Type B pancreatic cell (in vitro differentiated cells): Measurements from ENCODE around the gene TMEM203. TPM values are rescaled to one million over a fixed set of nuclear protein-coding genes. Genes with fewer than 3 reads are reported as not detected.

ENCODE experiments used
- DNase-seq: peaks from one replicate; pipeline ENCODE4 v3.0.0; 2021; ENCODE audit warnings: mixed read lengths; ENCODE audit not compliant: unreplicated experiment; ENCODE audit errors: extremely low spot score
- H3K27ac Mint-ChIP-seq: 2 replicates; pipeline ENCODE4 v1.8.0; 2021; ENCODE audit warnings: mild to moderate bottlenecking, mixed read lengths
- H3K27me3 Mint-ChIP-seq: 2 replicates; pipeline ENCODE4 v1.8.0; 2021; ENCODE audit warnings: mixed read lengths
- H3K36me3 Mint-ChIP-seq: 2 replicates; pipeline ENCODE4 v1.8.0; 2021; ENCODE audit warnings: mixed read lengths
- H3K4me1 Mint-ChIP-seq: one replicate; pipeline ENCODE4 v1.8.0; 2021; ENCODE audit warnings: mixed read lengths; ENCODE audit not compliant: unreplicated experiment
- H3K4me3 Mint-ChIP-seq: 2 replicates; pipeline ENCODE4 v1.8.0; 2021; ENCODE audit warnings: mild to moderate bottlenecking, mixed read lengths
- H3K9me3 Mint-ChIP-seq: 2 replicates; pipeline ENCODE4 v1.8.0; 2021; ENCODE audit warnings: mixed read lengths
- microRNA-seq: library from miRNA; unstranded; fragments of <30 nt; microRNA quantifications from one replicate; pipeline ENCODE4, GENCODE V29; 2020
- total RNA-seq: library from RNA; stranded (reverse); gene quantifications from 2 replicates; pipeline ENCODE4 v1.2.1, GENCODE V29; 2021; ENCODE audit warnings: low replicate concordance
- TF ChIP-seq, protein P1 (sequence below): fragments of 200-600 bp; sonication (generic); conservative IDR thresholded peaks from 2 replicates; pipeline ENCODE4 v1.5.0; 2021; ENCODE audit warnings: antibody characterized with exemption, mild to moderate bottlenecking

The TMEM203 gene
- total RNA-seq, 1 donor from 2014 or later = 46.3 TPM

DNA sequence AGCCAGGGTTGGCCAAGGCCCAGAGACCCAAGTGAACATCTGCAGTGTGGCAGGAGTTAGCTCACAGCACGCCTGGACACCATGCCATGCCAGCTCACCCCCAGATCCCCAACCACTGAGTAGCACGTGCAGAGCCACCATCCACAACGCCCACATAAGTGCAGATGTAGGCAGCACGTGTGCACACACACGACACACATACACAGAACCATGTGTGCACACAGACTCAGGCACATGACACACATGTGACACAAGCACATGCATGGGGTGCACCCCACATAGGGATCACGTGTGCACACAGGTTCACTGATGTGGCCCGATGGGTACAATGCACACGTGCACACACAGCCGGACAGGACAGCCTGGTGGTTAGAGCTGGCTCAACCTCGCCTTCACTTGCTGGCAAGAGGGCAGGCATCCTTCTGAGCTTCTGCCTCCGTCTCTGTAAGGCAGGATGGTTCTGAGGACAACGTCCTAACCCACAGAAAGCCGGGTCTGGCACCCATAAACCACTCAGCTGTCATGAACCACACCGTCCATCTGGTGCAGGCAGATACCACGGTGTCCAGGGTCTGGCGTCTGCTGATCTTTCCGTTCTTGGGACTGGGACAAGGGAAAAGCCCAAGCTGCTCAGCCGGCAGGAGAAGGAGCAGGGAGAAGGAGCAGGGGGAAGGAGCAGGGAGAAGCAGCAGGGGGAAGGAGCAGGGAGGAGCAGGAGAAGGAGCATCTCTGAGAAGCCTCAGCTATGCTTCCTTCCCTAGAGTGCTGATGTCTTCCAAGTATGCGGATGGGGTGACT, 47.6 kb downstream of the TMEM203 start:
- H3K4me1 Mint-ChIP-seq = no peaks in the 10 kb centered on the region
- no peak overlapping the region for H3K27ac Mint-ChIP-seq
- DNase-seq = no peak
- H3K36me3 Mint-ChIP-seq = no peaks in the 10 kb centered on the region
- peaks cover 65% of the 10 kb centered on the region for H3K27me3 Mint-ChIP-seq
- no peak overlapping the region for H3K4me3 Mint-ChIP-seq
- no peaks in the 10 kb centered on the region for H3K9me3 Mint-ChIP-seq
- TF ChIP-seq, protein P1, sequence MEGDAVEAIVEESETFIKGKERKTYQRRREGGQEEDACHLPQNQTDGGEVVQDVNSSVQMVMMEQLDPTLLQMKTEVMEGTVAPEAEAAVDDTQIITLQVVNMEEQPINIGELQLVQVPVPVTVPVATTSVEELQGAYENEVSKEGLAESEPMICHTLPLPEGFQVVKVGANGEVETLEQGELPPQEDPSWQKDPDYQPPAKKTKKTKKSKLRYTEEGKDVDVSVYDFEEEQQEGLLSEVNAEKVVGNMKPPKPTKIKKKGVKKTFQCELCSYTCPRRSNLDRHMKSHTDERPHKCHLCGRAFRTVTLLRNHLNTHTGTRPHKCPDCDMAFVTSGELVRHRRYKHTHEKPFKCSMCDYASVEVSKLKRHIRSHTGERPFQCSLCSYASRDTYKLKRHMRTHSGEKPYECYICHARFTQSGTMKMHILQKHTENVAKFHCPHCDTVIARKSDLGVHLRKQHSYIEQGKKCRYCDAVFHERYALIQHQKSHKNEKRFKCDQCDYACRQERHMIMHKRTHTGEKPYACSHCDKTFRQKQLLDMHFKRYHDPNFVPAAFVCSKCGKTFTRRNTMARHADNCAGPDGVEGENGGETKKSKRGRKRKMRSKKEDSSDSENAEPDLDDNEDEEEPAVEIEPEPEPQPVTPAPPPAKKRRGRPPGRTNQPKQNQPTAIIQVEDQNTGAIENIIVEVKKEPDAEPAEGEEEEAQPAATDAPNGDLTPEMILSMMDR = no peak

DNA sequence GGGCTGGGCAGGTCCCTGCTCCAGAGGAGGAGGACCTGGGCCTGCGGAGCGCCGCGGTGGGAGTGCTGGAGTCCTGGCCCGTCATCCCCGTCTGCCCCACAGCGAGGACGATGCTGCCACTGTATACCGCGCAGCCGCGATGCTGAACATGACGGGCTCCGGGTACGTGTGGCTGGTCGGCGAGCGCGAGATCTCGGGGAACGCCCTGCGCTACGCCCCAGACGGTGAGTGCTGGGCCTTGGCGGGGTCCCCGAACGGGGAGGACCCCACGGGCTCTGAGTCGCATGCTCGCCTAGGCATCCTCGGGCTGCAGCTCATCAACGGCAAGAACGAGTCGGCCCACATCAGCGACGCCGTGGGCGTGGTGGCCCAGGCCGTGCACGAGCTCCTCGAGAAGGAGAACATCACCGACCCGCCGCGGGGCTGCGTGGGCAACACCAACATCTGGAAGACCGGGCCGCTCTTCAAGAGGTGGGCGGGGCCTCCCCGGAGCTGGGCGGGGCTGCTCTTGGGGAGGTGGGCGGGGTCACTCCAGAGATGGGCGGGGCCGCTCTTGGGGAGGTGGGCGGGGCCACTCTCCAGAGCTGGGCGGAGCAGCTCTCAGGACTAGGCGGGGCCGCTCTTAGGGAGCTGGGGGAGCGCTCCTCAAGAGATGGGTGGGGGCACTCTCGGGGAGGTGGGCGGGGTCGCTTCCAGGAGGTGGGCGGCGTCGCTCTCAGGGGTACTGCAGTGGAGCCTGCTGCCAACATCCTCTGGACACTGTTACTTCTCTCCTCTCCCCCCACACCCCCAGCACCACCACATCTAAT, 48.7 kb downstream of the TMEM203 start:
- H3K4me3 Mint-ChIP-seq = no peak overlapping the region

More for the DNA sequence above, 48.7 kb downstream of the TMEM203 start:
- H3K27me3 Mint-ChIP-seq = peaks cover 63% of the 10 kb centered on the region
- H3K27ac Mint-ChIP-seq = no peak overlapping the region
- no peaks in the 10 kb centered on the region for H3K9me3 Mint-ChIP-seq
- DNase-seq = no peak
- no peaks in the 10 kb centered on the region for H3K4me1 Mint-ChIP-seq
- no peaks in the 10 kb centered on the region for H3K36me3 Mint-ChIP-seq
- TF ChIP-seq, protein P1 = no peak

Small RNAs within 50 kb of the gene (microRNA-seq; reads per million reads assigned to microRNA genes)
- gene MIR3621 = not detected

Other genes starting within 250 kb of the TMEM203 start
- gene PTGDS, start 228.1 kb downstream of the TMEM203 start, total RNA-seq = 1.4 and 1.7 TPM in 2 replicates
- not detected in 2 replicates for gene LCNL1, start 222.7 kb downstream of the TMEM203 start, total RNA-seq
- 63.4 and 100 TPM in 2 replicates for gene PAXX, start 213.2 kb downstream of the TMEM203 start, total RNA-seq
- 38.6 and 63.3 TPM in 2 replicates for gene CLIC3, start 209.1 kb downstream of the TMEM203 start, total RNA-seq
- gene ABCA2, start 177.4 kb downstream of the TMEM203 start, total RNA-seq = 44.7 and 47.7 TPM in 2 replicates
- gene FUT7, start 173.6 kb downstream of the TMEM203 start, total RNA-seq = not detected in 2 replicates
- 68.0 and 70.3 TPM in 2 replicates for gene NPDC1, start 159.5 kb downstream of the TMEM203 start, total RNA-seq
- gene ENTPD2, start 151.6 kb downstream of the TMEM203 start, total RNA-seq = 3.3 and 6.4 TPM in 2 replicates
- 19.1 and 21.9 TPM in 2 replicates for gene SAPCD2, start 135.1 kb downstream of the TMEM203 start, total RNA-seq
- gene UAP1L1, start 128.1 kb downstream of the TMEM203 start, total RNA-seq = 3.4 and 5.4 TPM in 2 replicates
- 50.3 and 58.9 TPM in 2 replicates for gene MAN1B1, start 118.7 kb downstream of the TMEM203 start, total RNA-seq
- 86.5 and 86.7 TPM in 2 replicates for gene DPP7, start 90.9 kb downstream of the TMEM203 start, total RNA-seq
- 0.29 and 0.94 TPM in 2 replicates for gene GRIN1, start 66.5 kb downstream of the TMEM203 start, total RNA-seq
- gene LRRC26, start 35.6 kb downstream of the TMEM203 start, total RNA-seq = 0.77 and 1.4 TPM in 2 replicates
- not detected in 2 replicates for gene TMEM210, start 33.6 kb downstream of the TMEM203 start, total RNA-seq
- 63.5 and 65.0 TPM in 2 replicates for gene ANAPC2, start 17.1 kb downstream of the TMEM203 start, total RNA-seq
- 64.9 and 74.8 TPM in 2 replicates for gene SSNA1, start 17.0 kb downstream of the TMEM203 start, total RNA-seq
- 24.1 and 28.4 TPM in 2 replicates for gene TPRN, start 4.9 kb downstream of the TMEM203 start, total RNA-seq
- 18.9 and 28.0 TPM in 2 replicates for gene NDOR1, start 52 bp upstream of the TMEM203 start, total RNA-seq
- gene RNF208, start 16.6 kb upstream of the TMEM203 start, total RNA-seq = 12.1 and 15.7 TPM in 2 replicates
- 0.86 and 1.5 TPM in 2 replicates for gene CYSRT1, start 19.5 kb upstream of the TMEM203 start, total RNA-seq
- gene RNF224, start 21.9 kb upstream of the TMEM203 start, total RNA-seq = 0.36 and 0.48 TPM in 2 replicates
- gene SLC34A3, start 25.3 kb upstream of the TMEM203 start, total RNA-seq = 0.41 and 0.81 TPM in 2 replicates
- gene TUBB4B, start 35.6 kb upstream of the TMEM203 start, total RNA-seq = 326 and 349 TPM in 2 replicates
- 0.31 TPM in 1 of 2 replicates, not detected in the other for gene STPG3, start 45.6 kb upstream of the TMEM203 start, total RNA-seq
- 52.4 and 61.9 TPM in 2 replicates for gene NELFB, start 49.7 kb upstream of the TMEM203 start, total RNA-seq
- gene TOR4A, start 72.1 kb upstream of the TMEM203 start, total RNA-seq = 2.7 and 4.5 TPM in 2 replicates
- 17.9 and 21.7 TPM in 2 replicates for gene NRARP, start 96.6 kb upstream of the TMEM203 start, total RNA-seq
- 15.5 and 19.5 TPM in 2 replicates for gene EXD3, start 217.5 kb upstream of the TMEM203 start, total RNA-seq
- gene NOXA1, start 217.7 kb upstream of the TMEM203 start, total RNA-seq = 6.4 and 14.3 TPM in 2 replicates
- gene ENTPD8, start 235.7 kb upstream of the TMEM203 start, total RNA-seq = 2.1 and 3.5 TPM in 2 replicates